SK-N-SH treated with all-trans-retinoic acid at 6 μM for 48 hours (cell line): ENCODE measurements around the gene SIK3.
A peak's percentile ranks its signal among the peaks of the same experiment; 100 is the strongest.

Experiments
- ATAC-seq: fragments of 200-7000 bp; cut with Tn5 transposase; 3 replicates; pipeline ENCODE4 v1.9.1; 2020; ENCODE audit warnings: mild to moderate bottlenecking, moderate library complexity
- ARNTL ChIP-seq: fragments of 450-650 bp; formaldehyde crosslinking; IDR thresholded peaks from 2 replicates; pipeline ENCODE4 v1.5.0; 2020; ENCODE audit warnings: low read depth, mild to moderate bottlenecking, moderate library complexity, borderline replicate concordance
- BACH2 ChIP-seq: fragments of 250-450 bp; sonication (Bioruptor Pico); IDR thresholded peaks from 2 replicates; pipeline ENCODE4 v1.9.0; 2021; ENCODE audit warnings: mild to moderate bottlenecking, borderline replicate concordance
- CSDC2 ChIP-seq: fragments of 250-450 bp; sonication (Bioruptor Pico); IDR thresholded peaks from 2 replicates; pipeline ENCODE4 v1.5.0; 2020; ENCODE audit warnings: mild to moderate bottlenecking, moderate library complexity
- ESRRG ChIP-seq: fragments of 250-450 bp; sonication (Bioruptor Pico); IDR thresholded peaks from 2 replicates; pipeline ENCODE4 v1.6.1; 2021; ENCODE audit warnings: mild to moderate bottlenecking
- GLIS3 ChIP-seq: fragments of 250-450 bp; sonication (Bioruptor Pico); IDR thresholded peaks from 2 replicates; pipeline ENCODE4 v1.5.0; 2020; ENCODE audit warnings: mild to moderate bottlenecking, moderate library complexity
- ISL1 ChIP-seq: fragments of 250-450 bp; sonication (Bioruptor Pico); IDR thresholded peaks from 2 replicates; pipeline ENCODE4 v2.1.2; 2022; ENCODE audit warnings: mild to moderate bottlenecking, moderate library complexity
- OSR1 ChIP-seq: fragments of 250-450 bp; sonication (Bioruptor Pico); IDR thresholded peaks from 2 replicates; pipeline ENCODE4 v1.8.0; 2022; ENCODE audit warnings: moderate library complexity, mild to moderate bottlenecking, inconsistent platforms
- PPARA ChIP-seq: fragments of 250-450 bp; sonication (Bioruptor Pico); IDR thresholded peaks from 2 replicates; pipeline ENCODE4 v1.5.0; 2020; ENCODE audit warnings: mild to moderate bottlenecking, borderline replicate concordance
- RARB ChIP-seq: fragments of 250-450 bp; sonication (Bioruptor Pico); IDR thresholded peaks from 2 replicates; pipeline ENCODE4 v1.8.0; 2021; ENCODE audit warnings: mild to moderate bottlenecking, moderate library complexity
- SNAI2 ChIP-seq: fragments of 250-450 bp; sonication (Bioruptor Pico); IDR thresholded peaks from 2 replicates; pipeline ENCODE4 v1.5.0; 2020; ENCODE audit warnings: mild to moderate bottlenecking, moderate library complexity
- TCF4 ChIP-seq: fragments of 250-450 bp; sonication (Bioruptor Pico); IDR thresholded peaks from 2 replicates; pipeline ENCODE4 v1.8.0; 2021; ENCODE audit warnings: mild to moderate bottlenecking, moderate library complexity, borderline replicate concordance
- TOX ChIP-seq: fragments of 250-450 bp; sonication (Bioruptor Pico); IDR thresholded peaks from 2 replicates; pipeline ENCODE4 v1.8.0; 2021; ENCODE audit warnings: mild to moderate bottlenecking, moderate library complexity, borderline replicate concordance
- ZC3H10 ChIP-seq: fragments of 250-450 bp; sonication (Bioruptor Pico); IDR thresholded peaks from 2 replicates; pipeline ENCODE4 v1.5.1; 2021; ENCODE audit warnings: mild to moderate bottlenecking, moderate library complexity
- ZFP3 ChIP-seq: fragments of 250-450 bp; sonication (Bioruptor Pico); IDR thresholded peaks from 2 replicates; pipeline ENCODE4 v1.5.0; 2020; ENCODE audit warnings: mild to moderate bottlenecking, moderate library complexity
- ZFP30 ChIP-seq: fragments of 450-650 bp; formaldehyde crosslinking; IDR thresholded peaks from 2 replicates; pipeline ENCODE4 v1.5.0; 2022; ENCODE audit warnings: mild to moderate bottlenecking, moderate library complexity
- ZNF565 ChIP-seq: fragments of 450-650 bp; formaldehyde crosslinking; conservative IDR thresholded peaks from 2 replicates; pipeline ENCODE4 v1.5.0; 2020; ENCODE audit warnings: low read depth, mild to moderate bottlenecking, moderate library complexity
- ZNF70 ChIP-seq: fragments of 450-650 bp; formaldehyde crosslinking; IDR thresholded peaks from 2 replicates; pipeline ENCODE4 v1.5.0; 2020; ENCODE audit warnings: mild to moderate bottlenecking, moderate library complexity
- ZNF8 ChIP-seq: fragments of 450-650 bp; formaldehyde crosslinking; IDR thresholded peaks from 2 replicates; pipeline ENCODE4 v1.5.0; 2020; ENCODE audit warnings: mild to moderate bottlenecking, moderate library complexity
- TF ChIP-seq, protein P1 (sequence below): fragments of 250-450 bp; sonication (Bioruptor Pico); IDR thresholded peaks from 2 replicates; pipeline ENCODE4 v1.5.1; 2020; ENCODE audit warnings: low read depth, mild to moderate bottlenecking, moderate library complexity
- TF ChIP-seq, protein P2 (sequence below): fragments of 250-450 bp; sonication (Bioruptor Pico); IDR thresholded peaks from 2 replicates; pipeline ENCODE4 v1.5.0; 2020; ENCODE audit warnings: mild to moderate bottlenecking, moderate library complexity
- TF ChIP-seq, protein P3 (sequence below): fragments of 250-450 bp; sonication (Bioruptor Pico); IDR thresholded peaks from 2 replicates; pipeline ENCODE4 v1.8.0; 2020; ENCODE audit warnings: mild to moderate bottlenecking, moderate library complexity, borderline replicate concordance
- TF ChIP-seq, protein P4 (sequence below): fragments of 250-450 bp; sonication (Bioruptor Pico); IDR thresholded peaks from 2 replicates; pipeline ENCODE4 v1.5.1; 2021; ENCODE audit warnings: mild to moderate bottlenecking, moderate library complexity

Gene SIK3

GRCh38 chr11:117076941-117077691 is 21.1 kb downstream of the SIK3 start:
- no peak for ATAC-seq
- TF ChIP-seq ZNF70 (CRISPR knock-in tag): no peak
- no peak for TF ChIP-seq ZNF565 (CRISPR knock-in tag)
- TF ChIP-seq ESRRG (CRISPR knock-in tag): no peak
- no peak for TF ChIP-seq ISL1 (CRISPR knock-in tag)

- TF ChIP-seq ZNF565 (CRISPR knock-in tag): no peak
- TF ChIP-seq RARB (CRISPR knock-in tag): no peak
- no peak for ATAC-seq
Measured at GRCh38 chr11:117075186-117075585, 23.0 kb downstream of the SIK3 start.

DNA sequence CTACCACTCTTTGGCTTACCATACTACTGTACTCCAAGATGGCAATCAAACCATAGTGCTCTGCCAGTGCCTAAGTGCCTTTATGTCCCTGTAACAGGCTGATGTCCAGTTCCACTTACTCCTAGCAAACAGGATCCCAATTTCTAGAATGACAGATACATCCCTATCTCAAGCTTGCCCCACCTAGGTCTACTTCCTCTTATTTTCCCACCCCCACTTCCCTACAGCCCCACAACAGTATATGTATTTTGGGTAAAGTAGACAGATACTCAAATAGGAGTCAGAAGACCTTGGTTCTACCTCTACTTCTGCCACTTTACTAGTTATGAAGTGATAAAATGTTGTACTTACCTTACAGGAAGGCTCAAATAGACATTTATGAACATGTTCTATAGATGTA is 24.1 kb downstream of the SIK3 start:
- no peak for TF ChIP-seq PPARA (CRISPR knock-in tag)
- no peak for TF ChIP-seq BACH2 (CRISPR knock-in tag)
- TF ChIP-seq, protein P1, sequence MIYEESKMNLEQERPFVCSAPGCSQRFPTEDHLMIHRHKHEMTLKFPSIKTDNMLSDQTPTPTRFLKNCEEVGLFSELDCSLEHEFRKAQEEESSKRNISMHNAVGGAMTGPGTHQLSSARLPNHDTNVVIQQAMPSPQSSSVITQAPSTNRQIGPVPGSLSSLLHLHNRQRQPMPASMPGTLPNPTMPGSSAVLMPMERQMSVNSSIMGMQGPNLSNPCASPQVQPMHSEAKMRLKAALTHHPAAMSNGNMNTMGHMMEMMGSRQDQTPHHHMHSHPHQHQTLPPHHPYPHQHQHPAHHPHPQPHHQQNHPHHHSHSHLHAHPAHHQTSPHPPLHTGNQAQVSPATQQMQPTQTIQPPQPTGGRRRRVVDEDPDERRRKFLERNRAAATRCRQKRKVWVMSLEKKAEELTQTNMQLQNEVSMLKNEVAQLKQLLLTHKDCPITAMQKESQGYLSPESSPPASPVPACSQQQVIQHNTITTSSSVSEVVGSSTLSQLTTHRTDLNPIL: no peak

DNA sequence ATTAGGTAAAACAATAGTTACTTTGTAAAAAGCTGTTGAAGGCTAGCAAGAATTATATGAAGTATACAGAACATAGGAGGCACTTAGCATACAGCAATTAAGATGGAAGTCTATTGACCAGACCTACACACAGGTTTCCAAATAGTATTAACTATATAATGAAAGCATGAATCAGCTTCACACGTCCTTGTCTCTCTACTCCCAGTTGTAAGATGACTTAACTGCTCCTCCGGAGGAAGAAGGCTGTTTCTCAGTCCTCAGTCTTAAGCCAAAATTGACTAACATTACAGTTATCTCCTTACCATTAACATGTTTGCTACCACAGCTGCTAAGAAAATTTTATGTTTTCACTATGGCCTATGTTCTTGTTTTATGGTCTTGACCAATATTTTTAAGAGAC is 24.7 kb downstream of the SIK3 start:
- TF ChIP-seq ZNF8: no peak
- no peak for TF ChIP-seq PPARA (CRISPR knock-in tag)
- ATAC-seq: no peak

More for the DNA sequence above, 24.1 kb downstream of the SIK3 start:
- no peak for ATAC-seq

GRCh38 chr11:117072517-117073461 is 25.4 kb downstream of the SIK3 start:
- peak; percentile 82 for ATAC-seq
- TF ChIP-seq OSR1 (CRISPR knock-in tag) (no peak), ISL1 (CRISPR knock-in tag) (peak; percentile 83), SNAI2 (CRISPR knock-in tag) (no peak), BACH2 (CRISPR knock-in tag) (no peak), GLIS3 (CRISPR knock-in tag) (no peak), TCF4 (no peak), ESRRG (CRISPR knock-in tag) (no peak), CSDC2 (CRISPR knock-in tag) (no peak), ZC3H10 (CRISPR knock-in tag) (peak; percentile 96), ZNF8 (peak; percentile 26; the same call in 1 of the 2 replicates), ZNF565 (CRISPR knock-in tag) (no peak), ARNTL (no peak), PPARA (CRISPR knock-in tag) (no peak), ZFP30 (CRISPR knock-in tag) (no peak), ZFP3 (CRISPR knock-in tag) (no peak), TOX (peak; percentile 53; the same call in 1 of the 2 replicates), RARB (CRISPR knock-in tag) (no peak), ZNF70 (CRISPR knock-in tag) (no peak)
- TF ChIP-seq, protein P2, sequence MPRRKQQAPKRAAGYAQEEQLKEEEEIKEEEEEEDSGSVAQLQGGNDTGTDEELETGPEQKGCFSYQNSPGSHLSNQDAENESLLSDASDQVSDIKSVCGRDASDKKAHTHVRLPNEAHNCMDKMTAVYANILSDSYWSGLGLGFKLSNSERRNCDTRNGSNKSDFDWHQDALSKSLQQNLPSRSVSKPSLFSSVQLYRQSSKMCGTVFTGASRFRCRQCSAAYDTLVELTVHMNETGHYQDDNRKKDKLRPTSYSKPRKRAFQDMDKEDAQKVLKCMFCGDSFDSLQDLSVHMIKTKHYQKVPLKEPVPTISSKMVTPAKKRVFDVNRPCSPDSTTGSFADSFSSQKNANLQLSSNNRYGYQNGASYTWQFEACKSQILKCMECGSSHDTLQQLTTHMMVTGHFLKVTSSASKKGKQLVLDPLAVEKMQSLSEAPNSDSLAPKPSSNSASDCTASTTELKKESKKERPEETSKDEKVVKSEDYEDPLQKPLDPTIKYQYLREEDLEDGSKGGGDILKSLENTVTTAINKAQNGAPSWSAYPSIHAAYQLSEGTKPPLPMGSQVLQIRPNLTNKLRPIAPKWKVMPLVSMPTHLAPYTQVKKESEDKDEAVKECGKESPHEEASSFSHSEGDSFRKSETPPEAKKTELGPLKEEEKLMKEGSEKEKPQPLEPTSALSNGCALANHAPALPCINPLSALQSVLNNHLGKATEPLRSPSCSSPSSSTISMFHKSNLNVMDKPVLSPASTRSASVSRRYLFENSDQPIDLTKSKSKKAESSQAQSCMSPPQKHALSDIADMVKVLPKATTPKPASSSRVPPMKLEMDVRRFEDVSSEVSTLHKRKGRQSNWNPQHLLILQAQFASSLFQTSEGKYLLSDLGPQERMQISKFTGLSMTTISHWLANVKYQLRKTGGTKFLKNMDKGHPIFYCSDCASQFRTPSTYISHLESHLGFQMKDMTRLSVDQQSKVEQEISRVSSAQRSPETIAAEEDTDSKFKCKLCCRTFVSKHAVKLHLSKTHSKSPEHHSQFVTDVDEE (CRISPR knock-in tag): no peak
- TF ChIP-seq, protein P3, sequence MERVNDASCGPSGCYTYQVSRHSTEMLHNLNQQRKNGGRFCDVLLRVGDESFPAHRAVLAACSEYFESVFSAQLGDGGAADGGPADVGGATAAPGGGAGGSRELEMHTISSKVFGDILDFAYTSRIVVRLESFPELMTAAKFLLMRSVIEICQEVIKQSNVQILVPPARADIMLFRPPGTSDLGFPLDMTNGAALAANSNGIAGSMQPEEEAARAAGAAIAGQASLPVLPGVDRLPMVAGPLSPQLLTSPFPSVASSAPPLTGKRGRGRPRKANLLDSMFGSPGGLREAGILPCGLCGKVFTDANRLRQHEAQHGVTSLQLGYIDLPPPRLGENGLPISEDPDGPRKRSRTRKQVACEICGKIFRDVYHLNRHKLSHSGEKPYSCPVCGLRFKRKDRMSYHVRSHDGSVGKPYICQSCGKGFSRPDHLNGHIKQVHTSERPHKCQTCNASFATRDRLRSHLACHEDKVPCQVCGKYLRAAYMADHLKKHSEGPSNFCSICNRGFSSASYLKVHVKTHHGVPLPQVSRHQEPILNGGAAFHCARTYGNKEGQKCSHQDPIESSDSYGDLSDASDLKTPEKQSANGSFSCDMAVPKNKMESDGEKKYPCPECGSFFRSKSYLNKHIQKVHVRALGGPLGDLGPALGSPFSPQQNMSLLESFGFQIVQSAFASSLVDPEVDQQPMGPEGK (CRISPR knock-in tag): peak; percentile 52; the same call in 1 of the 2 replicates
- TF ChIP-seq, protein P1: no peak
- TF ChIP-seq, protein P4, sequence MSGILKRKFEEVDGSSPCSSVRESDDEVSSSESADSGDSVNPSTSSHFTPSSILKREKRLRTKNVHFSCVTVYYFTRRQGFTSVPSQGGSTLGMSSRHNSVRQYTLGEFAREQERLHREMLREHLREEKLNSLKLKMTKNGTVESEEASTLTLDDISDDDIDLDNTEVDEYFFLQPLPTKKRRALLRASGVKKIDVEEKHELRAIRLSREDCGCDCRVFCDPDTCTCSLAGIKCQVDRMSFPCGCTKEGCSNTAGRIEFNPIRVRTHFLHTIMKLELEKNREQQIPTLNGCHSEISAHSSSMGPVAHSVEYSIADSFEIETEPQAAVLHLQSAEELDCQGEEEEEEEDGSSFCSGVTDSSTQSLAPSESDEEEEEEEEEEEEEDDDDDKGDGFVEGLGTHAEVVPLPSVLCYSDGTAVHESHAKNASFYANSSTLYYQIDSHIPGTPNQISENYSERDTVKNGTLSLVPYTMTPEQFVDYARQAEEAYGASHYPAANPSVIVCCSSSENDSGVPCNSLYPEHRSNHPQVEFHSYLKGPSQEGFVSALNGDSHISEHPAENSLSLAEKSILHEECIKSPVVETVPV (CRISPR knock-in tag): no peak
